GM12801 (cell line): ENCODE data around the gene GOLGA3.

Experiments used
- TF ChIP-seq, protein P1 (sequence below): IDR thresholded peaks from one replicate; pipeline ENCODE4 v1.5.1; 2011; ENCODE audit warnings: control low read depth; ENCODE audit not compliant: insufficient read length; ENCODE audit errors: extremely low read depth

Gene GOLGA3

GRCh38 chr12:132866251-132866828, 37.7 kb upstream of the GOLGA3 start:
- TF ChIP-seq, protein P1, sequence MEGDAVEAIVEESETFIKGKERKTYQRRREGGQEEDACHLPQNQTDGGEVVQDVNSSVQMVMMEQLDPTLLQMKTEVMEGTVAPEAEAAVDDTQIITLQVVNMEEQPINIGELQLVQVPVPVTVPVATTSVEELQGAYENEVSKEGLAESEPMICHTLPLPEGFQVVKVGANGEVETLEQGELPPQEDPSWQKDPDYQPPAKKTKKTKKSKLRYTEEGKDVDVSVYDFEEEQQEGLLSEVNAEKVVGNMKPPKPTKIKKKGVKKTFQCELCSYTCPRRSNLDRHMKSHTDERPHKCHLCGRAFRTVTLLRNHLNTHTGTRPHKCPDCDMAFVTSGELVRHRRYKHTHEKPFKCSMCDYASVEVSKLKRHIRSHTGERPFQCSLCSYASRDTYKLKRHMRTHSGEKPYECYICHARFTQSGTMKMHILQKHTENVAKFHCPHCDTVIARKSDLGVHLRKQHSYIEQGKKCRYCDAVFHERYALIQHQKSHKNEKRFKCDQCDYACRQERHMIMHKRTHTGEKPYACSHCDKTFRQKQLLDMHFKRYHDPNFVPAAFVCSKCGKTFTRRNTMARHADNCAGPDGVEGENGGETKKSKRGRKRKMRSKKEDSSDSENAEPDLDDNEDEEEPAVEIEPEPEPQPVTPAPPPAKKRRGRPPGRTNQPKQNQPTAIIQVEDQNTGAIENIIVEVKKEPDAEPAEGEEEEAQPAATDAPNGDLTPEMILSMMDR = no peak

- TF ChIP-seq, protein P1 = no peak
Measured at GRCh38 chr12:132861558-132861957, 32.9 kb upstream of the GOLGA3 start.

DNA sequence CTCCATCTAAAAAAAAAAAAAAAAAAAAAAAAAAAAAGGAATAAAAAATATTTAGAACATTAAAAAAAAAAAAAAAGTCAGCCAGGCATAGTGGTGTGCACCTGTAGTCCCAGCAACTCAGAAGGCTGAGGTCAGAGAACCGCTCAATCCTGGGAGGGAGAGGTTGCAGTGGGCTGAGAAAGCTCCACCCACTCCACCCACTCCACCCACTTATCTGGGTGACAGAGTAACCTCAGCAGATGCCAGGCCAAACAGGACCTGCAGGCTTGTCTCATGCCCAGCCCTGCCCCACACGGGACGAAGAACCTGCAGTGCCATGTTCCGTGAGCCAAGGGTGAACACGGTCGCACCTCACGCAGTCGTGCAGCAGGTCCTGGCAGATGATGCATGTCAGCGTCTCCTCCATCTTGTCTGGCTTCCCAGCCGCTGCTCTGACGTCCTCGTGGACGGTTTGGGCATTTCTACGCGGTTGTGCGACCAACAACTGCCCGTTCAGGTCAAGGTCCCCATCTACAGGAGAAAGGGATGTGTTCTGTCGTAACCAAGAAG, 30.1 kb upstream of the GOLGA3 start:
- TF ChIP-seq, protein P1 = no peak

DNA sequence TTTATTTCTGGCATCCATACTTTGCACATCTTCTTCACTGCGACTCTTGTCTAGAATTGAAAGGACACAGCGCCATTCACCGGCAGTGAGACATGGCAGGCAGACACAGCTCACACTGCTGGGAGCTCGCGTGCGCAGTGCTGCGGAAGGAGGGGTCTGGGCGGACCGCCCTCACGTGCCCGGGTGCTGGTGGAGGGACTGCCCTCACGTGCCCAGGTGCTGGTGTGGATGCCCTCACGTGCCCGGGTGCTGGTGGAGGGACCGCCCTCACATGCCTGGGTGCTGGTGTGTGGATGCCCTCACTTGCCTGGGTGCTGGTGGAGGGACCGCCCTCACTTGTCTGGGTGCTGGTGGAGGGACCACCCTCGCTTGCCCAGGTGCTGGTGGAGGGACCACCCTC, 27.9 kb upstream of the GOLGA3 start:
- TF ChIP-seq, protein P1 = no peak

DNA sequence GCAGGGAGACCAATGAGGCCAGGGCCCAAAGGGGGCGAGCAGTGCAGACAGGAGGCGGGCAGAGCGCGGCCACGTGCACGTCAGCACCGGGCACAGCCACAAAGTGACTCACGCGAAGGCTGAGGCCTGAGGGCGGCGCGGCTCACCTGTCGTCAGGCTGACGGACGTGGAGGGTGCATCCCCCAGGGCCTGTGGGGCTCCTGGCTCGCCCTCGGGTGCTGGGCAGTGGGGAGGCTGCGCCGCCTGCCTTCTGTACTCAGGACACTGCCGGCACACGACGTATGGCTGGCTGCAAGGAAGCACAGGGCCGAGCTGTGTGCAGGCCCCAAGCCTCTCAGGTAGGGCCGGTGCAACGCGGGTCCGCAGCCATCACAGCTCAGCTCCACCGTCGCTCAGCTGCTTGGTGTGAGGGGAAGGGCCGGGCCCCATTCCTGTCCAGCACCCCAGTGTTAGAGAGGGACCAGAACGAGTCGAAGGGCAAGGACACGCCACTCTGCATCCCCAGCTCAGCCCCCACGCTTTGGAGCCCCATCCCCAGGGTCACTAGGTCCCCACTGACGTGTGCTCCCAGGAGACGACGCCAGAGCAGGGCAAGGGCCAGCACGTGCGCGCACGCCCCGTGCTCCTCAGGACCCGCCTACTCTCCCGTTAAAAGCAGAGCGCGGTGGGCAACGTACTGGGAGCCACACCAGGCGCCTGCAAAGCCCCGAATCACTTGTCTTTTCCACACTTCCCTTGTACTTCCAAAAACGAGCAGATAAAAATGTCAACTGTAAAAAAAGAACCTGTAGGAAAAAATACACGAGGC, 24.8 kb upstream of the GOLGA3 start:
- TF ChIP-seq, protein P1 = no peak

GRCh38 chr12:132852496-132852895, 23.8 kb upstream of the GOLGA3 start:
- TF ChIP-seq, protein P1 = no peak

GRCh38 chr12:132851465-132851864, 22.8 kb upstream of the GOLGA3 start:
- TF ChIP-seq, protein P1 = no peak
